IMR-90 (cell line): ENCODE data around the gene MGAT5. TPM values are rescaled to one million over a fixed set of nuclear protein-coding genes. Genes with fewer than 3 reads are reported as not detected.

ENCODE experiments used
- ATAC-seq: fragments of 200-7000 bp; cut with Tn5 transposase; 2 replicates; pipeline ENCODE4 v1.9.1; 2020; ENCODE audit warnings: low read depth, mild to moderate bottlenecking, moderate library complexity
- BruUV-seq: library from RNA; stranded (reverse); fragments of 400-500 nt; replicated peaks from 2 replicates; lab custom pipeline; 2021; lab: Mats Ljungman, UMichigan
- CTCF ChIA-PET: fragments of 300-600 bp; formaldehyde crosslinking; extraction: SDS; loops from one replicate; lab custom pipeline; 2021; ENCODE audit warnings: antibody characterized with exemption; lab: Yijun Ruan, JAX
- POLR2A ChIA-PET: fragments of 300-600 bp; sonication (Branson Sonifier 250); formaldehyde crosslinking; loops from one replicate; lab custom pipeline; 2022; ENCODE audit warnings: antibody characterized with exemption; ENCODE audit not compliant: unreplicated experiment; lab: Charles Lee
- DNase-seq: peaks from one replicate; pipeline ENCODE4 v3.0.0; 2013
- H2AFZ ChIP-seq: replicated peaks from 2 replicates; pipeline ENCODE3; 2013; ENCODE audit warnings: low read length, mild to moderate bottlenecking; ENCODE audit not compliant: poor library complexity
- H2AK5ac ChIP-seq: 2 replicates; pipeline ENCODE4 v1.6.1; 2013; ENCODE audit warnings: low read depth, low read length, inconsistent platforms
- H2AK9ac ChIP-seq: replicated peaks from 2 replicates; pipeline ENCODE3; 2013; ENCODE audit warnings: mild to moderate bottlenecking, low read depth, low read length, moderate library complexity; ENCODE audit not compliant: poor library complexity
- H2BK120ac ChIP-seq: 2 replicates; pipeline ENCODE4 v1.6.1; 2013; ENCODE audit warnings: low read depth, low read length, inconsistent platforms
- H2BK15ac ChIP-seq: 3 replicates; pipeline ENCODE4 v1.6.1; 2013; ENCODE audit warnings: low read depth, low read length, inconsistent platforms
- H2BK20ac ChIP-seq: 2 replicates; pipeline ENCODE4 v1.6.1; 2013; ENCODE audit warnings: low read depth, mild to moderate bottlenecking, inconsistent platforms, low read length, moderate library complexity
- H2BK5ac ChIP-seq: 2 replicates; pipeline ENCODE4 v1.6.1; 2013; ENCODE audit warnings: mild to moderate bottlenecking, low read depth, low read length, inconsistent platforms; ENCODE audit not compliant: poor library complexity, severe bottlenecking
- H3K14ac ChIP-seq: replicated peaks from 2 replicates; pipeline ENCODE4 v1.6.1; 2013; ENCODE audit warnings: low read depth, low read length, inconsistent platforms
- H3K18ac ChIP-seq: 2 replicates; pipeline ENCODE4 v1.6.1; 2013; ENCODE audit warnings: low read depth, low read length, control low read depth
- H3K23ac ChIP-seq: 2 replicates; pipeline ENCODE4 v1.6.1; 2013; ENCODE audit warnings: low read depth, low read length, inconsistent platforms
- H3K27ac ChIP-seq: 2 replicates; pipeline ENCODE4 v1.5.1; 2013; ENCODE audit warnings: mild to moderate bottlenecking, control low read depth, low read length; ENCODE audit not compliant: insufficient read depth
- H3K27me3 ChIP-seq: 2 replicates; pipeline ENCODE4 v1.6.1; 2013; ENCODE audit warnings: low read length; ENCODE audit not compliant: control insufficient read depth, insufficient read depth
- H3K36me3 ChIP-seq: 2 replicates; pipeline ENCODE4 v1.6.1; 2013; ENCODE audit warnings: low read length, mixed read lengths; ENCODE audit not compliant: control insufficient read depth, insufficient read depth
- H3K4ac ChIP-seq: 2 replicates; pipeline ENCODE4 v1.6.1; 2013; ENCODE audit warnings: low read depth, low read length, inconsistent platforms
- H3K4me1 ChIP-seq: 2 replicates; pipeline ENCODE4 v1.6.1; 2013; ENCODE audit warnings: low read length, mixed read lengths; ENCODE audit not compliant: control insufficient read depth, insufficient read depth
- H3K4me2 ChIP-seq: 2 replicates; pipeline ENCODE4 v1.6.1; 2013; ENCODE audit warnings: low read depth, mild to moderate bottlenecking, control low read depth, low read length, moderate library complexity
- H3K4me3 ChIP-seq: 2 replicates; pipeline ENCODE4 v1.5.1; 2013; ENCODE audit warnings: low read depth, mild to moderate bottlenecking, control low read depth, low read length, moderate library complexity; ENCODE audit not compliant: insufficient read depth
- H3K56ac ChIP-seq: 2 replicates; pipeline ENCODE4 v1.6.1; 2013; ENCODE audit warnings: low read length, inconsistent platforms; ENCODE audit not compliant: insufficient read depth; ENCODE audit errors: extremely low read depth
- H3K79me1 ChIP-seq, 2 experiments: 2 replicates each; pipeline ENCODE4 v1.6.1; 2013; ENCODE audit warnings: low read length in 2 of 2, inconsistent platforms in 1 of 2, low read depth in 1 of 2
- H3K9ac ChIP-seq: 2 replicates; pipeline ENCODE4 v1.6.1; 2013; ENCODE audit warnings: low read depth, low read length, control low read depth
- H3K9me1 ChIP-seq: 2 replicates; pipeline ENCODE4 v1.6.1; 2013; ENCODE audit warnings: low read length, inconsistent platforms; ENCODE audit not compliant: insufficient read depth
- H3K9me3 ChIP-seq: 2 replicates; pipeline ENCODE4 v1.6.1; 2013; ENCODE audit warnings: low read length; ENCODE audit not compliant: control insufficient read depth, insufficient read depth
- H4K20me1 ChIP-seq: 2 replicates; pipeline ENCODE4 v1.6.1; 2013; ENCODE audit warnings: low read length, inconsistent platforms; ENCODE audit not compliant: insufficient read depth
- H4K5ac ChIP-seq: 2 replicates; pipeline ENCODE4 v1.6.1; 2013; ENCODE audit warnings: mild to moderate bottlenecking, low read depth, low read length, control low read depth
- H4K8ac ChIP-seq, 2 experiments: 2 replicates each; pipeline ENCODE4 v1.6.1; 2013; ENCODE audit warnings: low read depth in 2 of 2, low read length in 2 of 2, control low read depth in 1 of 2, inconsistent platforms in 1 of 2
- H4K91ac ChIP-seq: 2 replicates; pipeline ENCODE4 v1.6.1; 2013; ENCODE audit warnings: low read depth, low read length, inconsistent platforms; ENCODE audit not compliant: insufficient read depth
- CTCF ChIP-seq: conservative IDR thresholded peaks from 2 replicates; pipeline ENCODE4 v1.5.1; 2012; ENCODE audit warnings: mild to moderate bottlenecking, low read depth, low read length, improper control_type of control experiment
- ELK1 ChIP-seq: fragments of 150-350 bp; IDR thresholded peaks from 2 replicates; pipeline ENCODE4 v1.6.1; 2016; ENCODE audit warnings: low read depth, mild to moderate bottlenecking, low read length, moderate library complexity, borderline replicate concordance
- MAZ ChIP-seq: IDR thresholded peaks from 2 replicates; pipeline ENCODE4 v1.6.1; 2012; ENCODE audit warnings: low read depth, mild to moderate bottlenecking, low read length, improper control_type of control experiment, moderate library complexity, borderline replicate concordance
- NFE2L2 ChIP-seq: fragments of 150-350 bp; IDR thresholded peaks from 2 replicates; pipeline ENCODE4 v1.6.1; 2016; ENCODE audit warnings: low read depth, mild to moderate bottlenecking, low read length
- RAD21 ChIP-seq: IDR thresholded peaks from 2 replicates; pipeline ENCODE4 v1.6.1; 2012; ENCODE audit warnings: low read length, improper control_type of control experiment
- SMC3 ChIP-seq: fragments of 150-350 bp; IDR thresholded peaks from 2 replicates; pipeline ENCODE4 v1.6.1; 2016; ENCODE audit warnings: low read depth, mild to moderate bottlenecking, antibody characterized with exemption, low read length, moderate library complexity
- WGBS, 2 experiments: methylation state at CpG; one replicate each; pipeline versions ENCODE4 v1.1.5 to v1.1.7; 2013; ENCODE audit warnings: missing lambda C conversion rate in 2 of 2; ENCODE audit not compliant: insufficient read length in 1 of 2; ENCODE audit errors: extremely low coverage in 2 of 2; 5-methylcytosine and 5-hydroxymethylcytosine counted together
- dilution Hi-C: fragments of 300-500 bp; cut with HindIII; formaldehyde crosslinking; loops from one replicate; pipeline ENCODE4 v1.14.3; 2018; ENCODE audit warnings: low sequenced_read_pairs; ENCODE audit not compliant: unreplicated experiment
- in situ Hi-C: fragments of 300-500 bp; cut with MboI; formaldehyde crosslinking; loops from 3 replicates; pipeline ENCODE4 v1.14.3; 2019; ENCODE audit warnings: low sequenced_read_pairs, inconsistent platforms, mixed read lengths
- intact Hi-C: fragments of 100-400 bp; cut with micrococcal nuclease; formaldehyde crosslinking; loops from 2 replicates; pipeline ENCODE4 v1.10.0; 2022
- polyA plus RNA-seq, 3 experiments: library from polyadenylated mRNA; depleted of rRNA; stranded (reverse); fragments of >200 nt; gene quantifications; 2 replicates each; pipeline ENCODE4 v1.2.3, GENCODE V29; 2012; ENCODE audit warnings: low replicate concordance in 1 of 3
- total RNA-seq: library from RNA; depleted of rRNA; stranded (reverse); fragments of >200 nt; gene quantifications from 2 replicates; pipeline ENCODE4 v1.2.3, GENCODE V29; 2012

The MGAT5 gene
- total and polyA plus RNA-seq, 2 of the 4 experiments (the other 2 are of a cell fraction), result 22.9 to 59.9 TPM

- H4K91ac ChIP-seq, result no peak overlapping the region
- TF ChIP-seq NFE2L2 (no peak), RAD21 (no peak), MAZ (no peak), SMC3 (no peak), CTCF (no peak), ELK1 (no peak)
- no peak overlapping the region for H4K5ac ChIP-seq
- no peak overlapping the region for H2BK20ac ChIP-seq
- no peak overlapping the region for H2BK120ac ChIP-seq
- peaks cover 37 to 50% of the 10 kb centered on the region in 2 experiments for H3K79me1 ChIP-seq
- H2BK5ac ChIP-seq, result no peak overlapping the region
- no peaks in the 10 kb centered on the region for H3K27me3 ChIP-seq
- H2AK9ac ChIP-seq, result no peak overlapping the region
- POLR2A ChIA-PET, result no interaction called here
- dilution Hi-C loops, result no loop called here
- no peak overlapping the region for H3K4me3 ChIP-seq
- in situ Hi-C loops, result no loop called here
- H3K23ac ChIP-seq, result no peak overlapping the region
- H4K20me1 ChIP-seq, result peaks cover 7% of the 10 kb centered on the region; the same call in 1 of the 2 replicates
- H3K56ac ChIP-seq, result no peak overlapping the region
- BruUV-seq, result no TSS peak
- CTCF ChIA-PET, result no interaction called here
- H3K36me3 ChIP-seq, result peaks cover 3% of the 10 kb centered on the region; the same call in 1 of the 2 replicates
- no peak overlapping the region for H3K27ac ChIP-seq
- H3K18ac ChIP-seq, result no peak overlapping the region
- no peak overlapping the region for H4K8ac ChIP-seq
- no peak overlapping the region for H2AK5ac ChIP-seq
- H3K4me2 ChIP-seq, result no peak overlapping the region
- H2AFZ ChIP-seq, result no peak overlapping the region
- no peak for ATAC-seq
- WGBS, 2 experiments, result no CpG with 5 or more reads among the region's 5 CpGs
- H3K4ac ChIP-seq, result no peak overlapping the region
- H3K9me1 ChIP-seq, result peaks cover 6% of the 10 kb centered on the region
- no peak overlapping the region for H3K9ac ChIP-seq
- intact Hi-C loops, result no loop called here
- peaks cover 11% of the 10 kb centered on the region for H3K4me1 ChIP-seq
- H3K14ac ChIP-seq, result no peak overlapping the region
- H3K9me3 ChIP-seq, result no peaks in the 10 kb centered on the region
- DNase-seq, result no peak
- H2BK15ac ChIP-seq, result no peak overlapping the region
Measured at GRCh38 chr2:134305109-134305491, 51.2 kb downstream of the MGAT5 start.
